GM19395 (cell line): ENCODE results near the gene TMC8.

Experiments
- ATAC-seq: cut with Tn5 transposase; IDR thresholded peaks from one replicate; pipeline ENCODE4 v1.9.1; 2021; ENCODE audit warnings: mild to moderate bottlenecking, moderate library complexity; ENCODE audit not compliant: unreplicated experiment

TMC8 gene

GRCh38 chr17:78174870-78175642 lies 44.5 kb downstream of the TMC8 start:
- ATAC-seq: no peak

- ATAC-seq: no peak
Observed at GRCh38 chr17:78175643-78175981, 45.0 kb downstream of the TMC8 start.

DNA sequence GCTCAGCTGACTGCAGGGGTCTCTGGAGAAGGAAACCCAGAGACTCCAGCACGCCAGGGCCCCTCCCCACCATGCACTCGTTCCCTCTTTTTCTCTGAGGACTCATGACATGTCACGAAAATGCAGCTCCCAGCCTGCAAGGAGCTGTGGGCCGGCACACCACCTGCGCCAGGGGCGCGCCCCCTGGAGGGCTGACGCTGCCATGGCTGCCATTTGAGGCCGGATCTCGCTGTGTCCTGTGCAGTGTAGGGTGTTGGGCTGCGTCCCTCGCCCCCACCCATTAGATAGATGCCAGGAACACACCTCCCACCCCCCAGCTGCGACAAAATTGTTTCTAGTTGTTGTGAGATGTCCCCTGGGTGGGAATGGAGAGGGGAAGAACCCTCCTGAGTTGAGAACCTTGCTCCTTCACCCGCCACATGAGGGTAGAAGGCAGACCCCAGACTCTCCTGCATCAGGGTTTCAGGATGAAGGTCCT lies 46.0 kb downstream of the TMC8 start:
- ATAC-seq: no peak

GRCh38 chr17:78179372-78179771 lies 48.8 kb downstream of the TMC8 start:
- no peak for ATAC-seq

DNA sequence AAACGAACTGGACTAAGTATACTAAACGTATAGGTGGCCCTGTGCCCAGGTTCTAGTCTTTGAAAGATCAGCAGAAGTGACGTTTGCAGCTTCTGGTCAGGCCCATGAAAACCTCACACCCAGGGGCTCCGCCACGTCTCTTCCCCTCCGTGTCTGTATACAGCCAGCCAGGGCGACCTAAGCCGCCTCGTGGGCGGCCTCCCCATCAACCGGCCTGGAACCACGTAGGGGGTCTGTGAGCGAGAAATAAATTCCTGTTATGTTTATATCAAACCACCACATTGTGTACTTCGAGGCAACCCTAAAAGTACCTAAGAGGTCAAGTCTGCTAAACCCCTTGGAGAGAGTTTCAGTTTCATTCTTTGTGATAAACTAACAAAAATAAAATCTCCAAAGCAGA lies 49.5 kb downstream of the TMC8 start:
- no peak for ATAC-seq

GRCh38 chr17:78180508-78180907 lies 49.9 kb downstream of the TMC8 start:
- no peak for ATAC-seq

GRCh38 chr17:78182504-78182903 lies 51.9 kb downstream of the TMC8 start:
- ATAC-seq: no peak

GRCh38 chr17:78183916-78184315 lies 53.3 kb downstream of the TMC8 start:
- ATAC-seq: no peak

DNA sequence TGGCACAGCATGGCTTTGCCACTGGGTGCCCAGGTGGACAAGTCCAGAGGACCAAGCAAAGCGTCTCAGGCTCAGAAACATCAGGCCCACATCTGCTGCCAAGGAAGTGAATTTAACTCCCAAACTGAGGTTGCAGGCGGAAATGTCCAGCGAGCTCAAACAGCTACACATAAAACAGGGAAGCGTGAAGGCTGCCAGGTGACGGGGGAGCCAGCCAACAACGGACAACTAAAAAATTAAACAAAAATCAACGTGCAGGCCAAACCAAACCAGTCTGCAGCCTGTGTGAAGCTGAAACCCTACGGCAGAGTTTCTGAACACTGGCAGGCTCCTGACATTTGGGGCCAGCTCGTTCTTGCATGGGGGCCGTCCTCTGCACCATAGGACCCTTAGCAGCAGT lies 53.8 kb downstream of the TMC8 start:
- ATAC-seq: no peak

- ATAC-seq: no peak
Observed at GRCh38 chr17:78184868-78185267, 54.3 kb downstream of the TMC8 start.

GRCh38 chr17:78185981-78186691 lies 55.6 kb downstream of the TMC8 start:
- ATAC-seq: no peak

- peak; percentile 90 for ATAC-seq
Observed at GRCh38 chr17:78186692-78187595, 56.4 kb downstream of the TMC8 start, which contains the start of the genes AFMID and TK1. Gene AFMID (plus strand): TSS chr17:78187362. CDS start chr17:78187371, 9 bp downstream. Gene TK1 (minus strand): TSS chr17:78187052. CDS start chr17:78186994, 58 bp downstream.
